PFSK-1 (cell line): ENCODE data around the gene CTIF.

Source experiments
- FOXP2 ChIP-seq: optimal IDR thresholded peaks from 2 replicates; pipeline ENCODE3; 2011; ENCODE audit warnings: borderline replicate concordance, control low read depth, inconsistent platforms; ENCODE audit not compliant: insufficient read depth; ENCODE audit errors: extremely low read length, extremely low read depth
- TF ChIP-seq, protein P1 (sequence below), 2 experiments: IDR thresholded peaks; 2 replicates each; pipeline versions ENCODE4 v1.6.1 to v1.8.0; 2011 to 2012; ENCODE audit warnings: low read depth in 2 of 2, low read length in 2 of 2, control low read depth in 1 of 2, inconsistent platforms in 1 of 2, mild to moderate bottlenecking in 1 of 2, moderate library complexity in 1 of 2; ENCODE audit not compliant: insufficient read depth in 1 of 2

DNA sequence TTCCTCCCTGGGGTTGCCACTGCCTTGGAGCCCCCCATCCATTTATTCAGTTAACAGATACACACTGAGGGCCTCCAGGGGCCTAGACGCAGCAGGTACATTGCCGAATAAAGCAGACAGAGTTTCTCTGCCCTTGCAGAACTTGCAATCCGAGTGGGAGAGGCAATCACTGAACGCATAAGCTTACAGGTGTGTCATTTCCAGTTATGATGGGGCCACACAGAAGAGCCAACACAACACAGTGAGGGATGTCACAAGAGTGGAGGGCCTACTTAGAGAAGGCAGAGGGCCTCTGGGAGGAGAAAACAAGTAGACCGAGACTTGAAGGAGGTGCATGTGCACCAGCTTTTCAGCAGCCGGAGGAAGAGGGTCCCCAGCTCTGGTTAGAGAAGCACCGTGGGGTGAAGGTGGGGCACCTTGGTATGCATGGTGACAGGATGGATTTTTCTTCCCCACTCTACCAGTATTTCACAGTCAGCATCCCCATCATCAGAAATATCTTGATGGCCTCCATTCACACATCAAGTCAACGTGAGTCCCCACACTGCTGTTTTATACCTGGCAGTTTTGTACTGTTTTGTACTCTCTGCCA is 261.0 kb downstream of the CTIF start:
- TF ChIP-seq, protein P1, sequence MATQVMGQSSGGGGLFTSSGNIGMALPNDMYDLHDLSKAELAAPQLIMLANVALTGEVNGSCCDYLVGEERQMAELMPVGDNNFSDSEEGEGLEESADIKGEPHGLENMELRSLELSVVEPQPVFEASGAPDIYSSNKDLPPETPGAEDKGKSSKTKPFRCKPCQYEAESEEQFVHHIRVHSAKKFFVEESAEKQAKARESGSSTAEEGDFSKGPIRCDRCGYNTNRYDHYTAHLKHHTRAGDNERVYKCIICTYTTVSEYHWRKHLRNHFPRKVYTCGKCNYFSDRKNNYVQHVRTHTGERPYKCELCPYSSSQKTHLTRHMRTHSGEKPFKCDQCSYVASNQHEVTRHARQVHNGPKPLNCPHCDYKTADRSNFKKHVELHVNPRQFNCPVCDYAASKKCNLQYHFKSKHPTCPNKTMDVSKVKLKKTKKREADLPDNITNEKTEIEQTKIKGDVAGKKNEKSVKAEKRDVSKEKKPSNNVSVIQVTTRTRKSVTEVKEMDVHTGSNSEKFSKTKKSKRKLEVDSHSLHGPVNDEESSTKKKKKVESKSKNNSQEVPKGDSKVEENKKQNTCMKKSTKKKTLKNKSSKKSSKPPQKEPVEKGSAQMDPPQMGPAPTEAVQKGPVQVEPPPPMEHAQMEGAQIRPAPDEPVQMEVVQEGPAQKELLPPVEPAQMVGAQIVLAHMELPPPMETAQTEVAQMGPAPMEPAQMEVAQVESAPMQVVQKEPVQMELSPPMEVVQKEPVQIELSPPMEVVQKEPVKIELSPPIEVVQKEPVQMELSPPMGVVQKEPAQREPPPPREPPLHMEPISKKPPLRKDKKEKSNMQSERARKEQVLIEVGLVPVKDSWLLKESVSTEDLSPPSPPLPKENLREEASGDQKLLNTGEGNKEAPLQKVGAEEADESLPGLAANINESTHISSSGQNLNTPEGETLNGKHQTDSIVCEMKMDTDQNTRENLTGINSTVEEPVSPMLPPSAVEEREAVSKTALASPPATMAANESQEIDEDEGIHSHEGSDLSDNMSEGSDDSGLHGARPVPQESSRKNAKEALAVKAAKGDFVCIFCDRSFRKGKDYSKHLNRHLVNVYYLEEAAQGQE (IDR thresholded peaks at IDR 0.05; ENCODE audit: insufficient read depth in 1 of 2, low read depth in 2 of 2, low read length in 2 of 2): no peak
- no peak for TF ChIP-seq FOXP2
